Measurements from ENCODE around the gene TMSB10.
A peak's percentile ranks its signal among the peaks of the same experiment; 100 is the strongest.

Gene TMSB10

DNA sequence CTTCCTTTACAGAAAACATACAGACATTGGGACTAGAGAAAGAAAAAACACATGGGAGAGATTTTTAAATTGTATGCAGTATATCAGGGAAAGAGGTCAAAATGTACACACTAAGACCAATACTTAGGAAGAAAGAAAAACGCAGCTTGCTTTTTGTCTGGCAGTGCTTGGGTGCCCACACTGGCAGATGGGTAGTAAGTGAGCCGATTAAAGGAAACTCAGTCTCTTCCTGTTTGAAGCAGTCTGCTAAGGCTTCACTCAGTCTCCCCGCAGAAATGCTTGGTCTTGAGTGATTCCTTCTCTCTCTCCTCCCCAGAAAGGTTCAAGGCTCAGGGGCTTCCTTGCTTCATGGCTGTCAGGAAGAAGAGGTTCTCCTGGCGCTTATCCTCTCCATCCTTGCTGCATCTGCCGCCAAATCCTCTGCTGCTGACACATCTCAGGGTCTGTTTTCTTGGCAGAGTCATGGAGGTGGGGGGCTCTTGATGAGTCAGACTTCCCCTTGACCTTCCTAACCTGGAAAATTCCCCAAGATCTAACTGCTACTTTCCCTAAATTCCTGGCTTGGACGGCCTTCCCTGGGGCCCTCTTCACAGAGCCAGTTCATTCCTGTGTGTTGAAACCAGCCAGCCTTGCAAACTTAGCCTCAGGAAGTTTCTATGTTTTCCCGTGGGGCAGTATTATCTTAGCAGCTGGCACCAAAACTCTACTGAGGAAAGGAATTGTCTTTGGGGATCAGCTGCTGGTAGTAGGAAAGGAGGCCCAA is 10.5 kb upstream of the TMSB10 start:
- no peak for TF ChIP-seq ISL1 (CRISPR knock-in tag; IDR thresholded peaks at IDR 0.05)
- TF ChIP-seq OSR1 (CRISPR knock-in tag; IDR thresholded peaks at IDR 0.05): no peak
- no peak for TF ChIP-seq ARNTL (CRISPR knock-in tag; IDR thresholded peaks at IDR 0.05; ENCODE audit: borderline replicate concordance, low read depth)
- TF ChIP-seq TCF4 (CRISPR knock-in tag; IDR thresholded peaks at IDR 0.05; ENCODE audit: borderline replicate concordance): no peak
- TF ChIP-seq, protein P1, sequence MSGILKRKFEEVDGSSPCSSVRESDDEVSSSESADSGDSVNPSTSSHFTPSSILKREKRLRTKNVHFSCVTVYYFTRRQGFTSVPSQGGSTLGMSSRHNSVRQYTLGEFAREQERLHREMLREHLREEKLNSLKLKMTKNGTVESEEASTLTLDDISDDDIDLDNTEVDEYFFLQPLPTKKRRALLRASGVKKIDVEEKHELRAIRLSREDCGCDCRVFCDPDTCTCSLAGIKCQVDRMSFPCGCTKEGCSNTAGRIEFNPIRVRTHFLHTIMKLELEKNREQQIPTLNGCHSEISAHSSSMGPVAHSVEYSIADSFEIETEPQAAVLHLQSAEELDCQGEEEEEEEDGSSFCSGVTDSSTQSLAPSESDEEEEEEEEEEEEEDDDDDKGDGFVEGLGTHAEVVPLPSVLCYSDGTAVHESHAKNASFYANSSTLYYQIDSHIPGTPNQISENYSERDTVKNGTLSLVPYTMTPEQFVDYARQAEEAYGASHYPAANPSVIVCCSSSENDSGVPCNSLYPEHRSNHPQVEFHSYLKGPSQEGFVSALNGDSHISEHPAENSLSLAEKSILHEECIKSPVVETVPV (CRISPR knock-in tag; IDR thresholded peaks at IDR 0.05): no peak
- TF ChIP-seq GLIS3 (CRISPR knock-in tag; IDR thresholded peaks at IDR 0.05): no peak
- TF ChIP-seq, protein P2, sequence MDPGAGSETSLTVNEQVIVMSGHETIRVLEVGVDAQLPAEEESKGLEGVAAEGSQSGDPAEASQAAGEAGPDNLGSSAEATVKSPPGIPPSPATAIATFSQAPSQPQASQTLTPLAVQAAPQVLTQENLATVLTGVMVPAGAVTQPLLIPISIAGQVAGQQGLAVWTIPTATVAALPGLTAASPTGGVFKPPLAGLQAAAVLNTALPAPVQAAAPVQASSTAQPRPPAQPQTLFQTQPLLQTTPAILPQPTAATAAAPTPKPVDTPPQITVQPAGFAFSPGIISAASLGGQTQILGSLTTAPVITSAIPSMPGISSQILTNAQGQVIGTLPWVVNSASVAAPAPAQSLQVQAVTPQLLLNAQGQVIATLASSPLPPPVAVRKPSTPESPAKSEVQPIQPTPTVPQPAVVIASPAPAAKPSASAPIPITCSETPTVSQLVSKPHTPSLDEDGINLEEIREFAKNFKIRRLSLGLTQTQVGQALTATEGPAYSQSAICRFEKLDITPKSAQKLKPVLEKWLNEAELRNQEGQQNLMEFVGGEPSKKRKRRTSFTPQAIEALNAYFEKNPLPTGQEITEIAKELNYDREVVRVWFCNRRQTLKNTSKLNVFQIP (CRISPR knock-in tag; IDR thresholded peaks at IDR 0.05; ENCODE audit: borderline replicate concordance, low read depth): no peak
- no peak for TF ChIP-seq ZNF70 (CRISPR knock-in tag; IDR thresholded peaks at IDR 0.05)
- no peak for TF ChIP-seq ESRRG (CRISPR knock-in tag; IDR thresholded peaks at IDR 0.05)
- TF ChIP-seq BACH2 (CRISPR knock-in tag; IDR thresholded peaks at IDR 0.05; ENCODE audit: borderline replicate concordance): no peak
- no peak for TF ChIP-seq ZNF8 (CRISPR knock-in tag; IDR thresholded peaks at IDR 0.05)
- ATAC-seq: peak; percentile 30

DNA sequence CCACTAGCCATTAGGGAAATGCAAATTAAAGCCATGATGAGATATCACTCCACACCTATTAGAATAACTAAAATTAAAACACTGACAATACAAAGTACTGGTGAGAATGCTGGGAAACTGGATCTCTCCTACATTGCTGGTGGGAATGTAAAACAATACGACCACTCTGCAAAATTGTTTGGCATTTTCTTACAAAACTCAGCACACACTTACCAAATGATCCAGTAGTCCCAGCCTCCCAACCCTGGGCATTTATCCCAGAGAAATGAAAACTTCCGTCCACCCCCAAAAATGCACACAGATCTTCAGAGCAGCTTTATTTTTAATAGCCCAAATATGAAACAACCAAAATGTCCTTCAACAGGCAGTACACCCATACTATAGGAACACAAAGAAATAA is 8.9 kb upstream of the TMSB10 start:
- no peak for ATAC-seq
- TF ChIP-seq, protein P2 (CRISPR knock-in tag; IDR thresholded peaks at IDR 0.05; ENCODE audit: borderline replicate concordance, low read depth): no peak
- TF ChIP-seq ISL1 (CRISPR knock-in tag; IDR thresholded peaks at IDR 0.05): no peak
- no peak for TF ChIP-seq ZNF8 (CRISPR knock-in tag; IDR thresholded peaks at IDR 0.05)
- TF ChIP-seq ARNTL (CRISPR knock-in tag; IDR thresholded peaks at IDR 0.05; ENCODE audit: borderline replicate concordance, low read depth): no peak
- TF ChIP-seq, protein P3, sequence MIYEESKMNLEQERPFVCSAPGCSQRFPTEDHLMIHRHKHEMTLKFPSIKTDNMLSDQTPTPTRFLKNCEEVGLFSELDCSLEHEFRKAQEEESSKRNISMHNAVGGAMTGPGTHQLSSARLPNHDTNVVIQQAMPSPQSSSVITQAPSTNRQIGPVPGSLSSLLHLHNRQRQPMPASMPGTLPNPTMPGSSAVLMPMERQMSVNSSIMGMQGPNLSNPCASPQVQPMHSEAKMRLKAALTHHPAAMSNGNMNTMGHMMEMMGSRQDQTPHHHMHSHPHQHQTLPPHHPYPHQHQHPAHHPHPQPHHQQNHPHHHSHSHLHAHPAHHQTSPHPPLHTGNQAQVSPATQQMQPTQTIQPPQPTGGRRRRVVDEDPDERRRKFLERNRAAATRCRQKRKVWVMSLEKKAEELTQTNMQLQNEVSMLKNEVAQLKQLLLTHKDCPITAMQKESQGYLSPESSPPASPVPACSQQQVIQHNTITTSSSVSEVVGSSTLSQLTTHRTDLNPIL (CRISPR knock-in tag; IDR thresholded peaks at IDR 0.05; ENCODE audit: low read depth): no peak
- no peak for TF ChIP-seq ZNF70 (CRISPR knock-in tag; IDR thresholded peaks at IDR 0.05)
- no peak for TF ChIP-seq RARB (CRISPR knock-in tag; IDR thresholded peaks at IDR 0.05)
- TF ChIP-seq ESRRG (CRISPR knock-in tag; IDR thresholded peaks at IDR 0.05): no peak
- no peak for TF ChIP-seq GLIS3 (CRISPR knock-in tag; IDR thresholded peaks at IDR 0.05)
- TF ChIP-seq, protein P4, sequence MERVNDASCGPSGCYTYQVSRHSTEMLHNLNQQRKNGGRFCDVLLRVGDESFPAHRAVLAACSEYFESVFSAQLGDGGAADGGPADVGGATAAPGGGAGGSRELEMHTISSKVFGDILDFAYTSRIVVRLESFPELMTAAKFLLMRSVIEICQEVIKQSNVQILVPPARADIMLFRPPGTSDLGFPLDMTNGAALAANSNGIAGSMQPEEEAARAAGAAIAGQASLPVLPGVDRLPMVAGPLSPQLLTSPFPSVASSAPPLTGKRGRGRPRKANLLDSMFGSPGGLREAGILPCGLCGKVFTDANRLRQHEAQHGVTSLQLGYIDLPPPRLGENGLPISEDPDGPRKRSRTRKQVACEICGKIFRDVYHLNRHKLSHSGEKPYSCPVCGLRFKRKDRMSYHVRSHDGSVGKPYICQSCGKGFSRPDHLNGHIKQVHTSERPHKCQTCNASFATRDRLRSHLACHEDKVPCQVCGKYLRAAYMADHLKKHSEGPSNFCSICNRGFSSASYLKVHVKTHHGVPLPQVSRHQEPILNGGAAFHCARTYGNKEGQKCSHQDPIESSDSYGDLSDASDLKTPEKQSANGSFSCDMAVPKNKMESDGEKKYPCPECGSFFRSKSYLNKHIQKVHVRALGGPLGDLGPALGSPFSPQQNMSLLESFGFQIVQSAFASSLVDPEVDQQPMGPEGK (CRISPR knock-in tag; IDR thresholded peaks at IDR 0.05; ENCODE audit: borderline replicate concordance): no peak
- no peak for TF ChIP-seq ZFP3 (CRISPR knock-in tag; IDR thresholded peaks at IDR 0.05)
- TF ChIP-seq, protein P1 (CRISPR knock-in tag; IDR thresholded peaks at IDR 0.05): no peak
- no peak for TF ChIP-seq ZNF565 (CRISPR knock-in tag; conservative IDR thresholded peaks at IDR 0.05; ENCODE audit: low read depth)
- TF ChIP-seq BACH2 (CRISPR knock-in tag; IDR thresholded peaks at IDR 0.05; ENCODE audit: borderline replicate concordance): no peak

DNA sequence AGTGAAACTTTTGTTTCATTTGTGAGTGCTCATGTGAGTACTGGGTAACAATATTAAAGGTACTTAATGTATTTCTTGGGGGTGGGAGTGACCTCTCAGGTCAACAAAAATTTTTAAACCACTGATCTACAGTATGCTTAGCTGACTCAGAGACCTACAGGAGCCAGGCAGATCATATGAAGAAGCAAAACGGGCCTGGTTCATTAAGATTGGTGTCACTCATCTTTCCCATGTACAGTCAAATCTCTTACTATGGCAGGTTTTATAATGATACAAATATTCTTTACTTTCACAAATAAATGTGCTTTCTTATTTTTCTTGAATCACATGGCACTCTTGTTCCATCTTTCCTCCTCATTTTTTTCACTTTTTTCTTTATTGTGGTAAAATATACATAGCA is 7.7 kb upstream of the TMSB10 start:
- ATAC-seq: peak; percentile 25
- TF ChIP-seq, protein P5, sequence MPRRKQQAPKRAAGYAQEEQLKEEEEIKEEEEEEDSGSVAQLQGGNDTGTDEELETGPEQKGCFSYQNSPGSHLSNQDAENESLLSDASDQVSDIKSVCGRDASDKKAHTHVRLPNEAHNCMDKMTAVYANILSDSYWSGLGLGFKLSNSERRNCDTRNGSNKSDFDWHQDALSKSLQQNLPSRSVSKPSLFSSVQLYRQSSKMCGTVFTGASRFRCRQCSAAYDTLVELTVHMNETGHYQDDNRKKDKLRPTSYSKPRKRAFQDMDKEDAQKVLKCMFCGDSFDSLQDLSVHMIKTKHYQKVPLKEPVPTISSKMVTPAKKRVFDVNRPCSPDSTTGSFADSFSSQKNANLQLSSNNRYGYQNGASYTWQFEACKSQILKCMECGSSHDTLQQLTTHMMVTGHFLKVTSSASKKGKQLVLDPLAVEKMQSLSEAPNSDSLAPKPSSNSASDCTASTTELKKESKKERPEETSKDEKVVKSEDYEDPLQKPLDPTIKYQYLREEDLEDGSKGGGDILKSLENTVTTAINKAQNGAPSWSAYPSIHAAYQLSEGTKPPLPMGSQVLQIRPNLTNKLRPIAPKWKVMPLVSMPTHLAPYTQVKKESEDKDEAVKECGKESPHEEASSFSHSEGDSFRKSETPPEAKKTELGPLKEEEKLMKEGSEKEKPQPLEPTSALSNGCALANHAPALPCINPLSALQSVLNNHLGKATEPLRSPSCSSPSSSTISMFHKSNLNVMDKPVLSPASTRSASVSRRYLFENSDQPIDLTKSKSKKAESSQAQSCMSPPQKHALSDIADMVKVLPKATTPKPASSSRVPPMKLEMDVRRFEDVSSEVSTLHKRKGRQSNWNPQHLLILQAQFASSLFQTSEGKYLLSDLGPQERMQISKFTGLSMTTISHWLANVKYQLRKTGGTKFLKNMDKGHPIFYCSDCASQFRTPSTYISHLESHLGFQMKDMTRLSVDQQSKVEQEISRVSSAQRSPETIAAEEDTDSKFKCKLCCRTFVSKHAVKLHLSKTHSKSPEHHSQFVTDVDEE (CRISPR knock-in tag; IDR thresholded peaks at IDR 0.05): no peak
- TF ChIP-seq BACH2 (CRISPR knock-in tag; IDR thresholded peaks at IDR 0.05; ENCODE audit: borderline replicate concordance) (no peak), SNAI2 (CRISPR knock-in tag; IDR thresholded peaks at IDR 0.05) (no peak), ESRRG (CRISPR knock-in tag; IDR thresholded peaks at IDR 0.05) (no peak), RARB (CRISPR knock-in tag; IDR thresholded peaks at IDR 0.05) (no peak), CSDC2 (CRISPR knock-in tag; IDR thresholded peaks at IDR 0.05) (no peak), OSR1 (CRISPR knock-in tag; IDR thresholded peaks at IDR 0.05) (no peak), ZNF8 (CRISPR knock-in tag; IDR thresholded peaks at IDR 0.05) (no peak), ZC3H10 (CRISPR knock-in tag; IDR thresholded peaks at IDR 0.05) (no peak)
- TF ChIP-seq, protein P3 (CRISPR knock-in tag; IDR thresholded peaks at IDR 0.05; ENCODE audit: low read depth): no peak

Data from SK-N-SH treated with all-trans-retinoic acid at 6 μM for 48 hours (cell line).